Bone marrow (tissue), 2 donors: ENCODE measurements around the gene BRD1.

Source experiments
- DNase-seq, 2 donors: peaks; one replicate each; lab custom pipeline; 2025; lab: John Stamatoyannopoulos, UW

The BRD1 gene

GRCh38 chr22:49753276-49753890, 74.3 kb downstream of the BRD1 start:
- no peak for DNase-seq

GRCh38 chr22:49752598-49753091, 75.0 kb downstream of the BRD1 start:
- DNase-seq = no peak

GRCh38 chr22:49751966-49752597, 75.6 kb downstream of the BRD1 start:
- DNase-seq = no peak

GRCh38 chr22:49751318-49751965, 76.2 kb downstream of the BRD1 start:
- no peak for DNase-seq

GRCh38 chr22:49749885-49750510, 77.7 kb downstream of the BRD1 start:
- no peak for DNase-seq

- DNase-seq = no peak
These were observed 78.4 kb downstream of the BRD1 start for GRCh38 chr22:49749227-49749626.

GRCh38 chr22:49748514-49748913, 79.2 kb downstream of the BRD1 start:
- no peak for DNase-seq

GRCh38 chr22:49747716-49748115, 80.0 kb downstream of the BRD1 start:
- DNase-seq = no peak

GRCh38 chr22:49747130-49747529, 80.5 kb downstream of the BRD1 start:
- no peak for DNase-seq

GRCh38 chr22:49746065-49746464, 81.6 kb downstream of the BRD1 start:
- DNase-seq = no peak

GRCh38 chr22:49740242-49740641, 87.4 kb downstream of the BRD1 start:
- no peak for DNase-seq

GRCh38 chr22:49739138-49739537, 88.5 kb downstream of the BRD1 start:
- DNase-seq = no peak

GRCh38 chr22:49738566-49738965, 89.1 kb downstream of the BRD1 start:
- no peak for DNase-seq

GRCh38 chr22:49738006-49738405, 89.7 kb downstream of the BRD1 start:
- DNase-seq = no peak

- DNase-seq = no peak
These were observed 90.5 kb downstream of the BRD1 start for GRCh38 chr22:49737101-49737551.

GRCh38 chr22:49736538-49736937, 91.1 kb downstream of the BRD1 start:
- DNase-seq = no peak

- no peak for DNase-seq
These were observed 91.7 kb downstream of the BRD1 start for GRCh38 chr22:49735901-49736421.

GRCh38 chr22:49735411-49735900, 92.2 kb downstream of the BRD1 start:
- DNase-seq = no peak

GRCh38 chr22:49734882-49735281, 92.8 kb downstream of the BRD1 start:
- DNase-seq = no peak

- DNase-seq = no peak
These were observed 93.3 kb downstream of the BRD1 start for GRCh38 chr22:49734390-49734789.

GRCh38 chr22:49733631-49734030, 94.0 kb downstream of the BRD1 start:
- DNase-seq = no peak

- no peak for DNase-seq
These were observed 97.0 kb downstream of the BRD1 start for GRCh38 chr22:49730656-49731055.
